OCI-LY3 (cell line): ENCODE results near the gene HIBCH.

ENCODE experiments used
- H2AFZ ChIP-seq: fragments of 200-600, 300-600 bp; shearing (Covaris generic); 2 replicates; pipeline ENCODE4 v1.6.0; 2014; ENCODE audit warnings: antibody characterized with exemption, low read depth, low read length
- H3K27ac ChIP-seq: fragments of 200-600, 300-600 bp; sonication (generic); 2 replicates; pipeline ENCODE4 v1.5.1; 2014; ENCODE audit warnings: mild to moderate bottlenecking, low read length, moderate library complexity, mixed read lengths
- H3K27me3 ChIP-seq: fragments of 200-600, 300-600 bp; sonication (generic); 2 replicates; pipeline ENCODE4 v1.6.1; 2014; ENCODE audit warnings: low read depth, low read length, mixed read lengths
- H3K36me3 ChIP-seq: fragments of 200-600, 300-600 bp; sonication (generic); replicated peaks from 2 replicates; pipeline ENCODE3; 2014; ENCODE audit warnings: low read depth, low read length, mixed read lengths
- H3K4me1 ChIP-seq: fragments of 300-600, 200-600 bp; sonication (generic); 2 replicates; pipeline ENCODE4 v1.6.1; 2014; ENCODE audit warnings: low read length, mixed read lengths
- H3K4me2 ChIP-seq: fragments of 200-600, 300-600 bp; sonication (generic); 2 replicates; pipeline ENCODE4 v1.6.1; 2014; ENCODE audit warnings: low read length, mixed read lengths
- H3K4me3 ChIP-seq: fragments of 300-600, 200-600 bp; sonication (generic); 2 replicates; pipeline ENCODE4 v1.5.1; 2014; ENCODE audit warnings: antibody characterized with exemption, mild to moderate bottlenecking, low read length, moderate library complexity
- H3K79me2 ChIP-seq: fragments of 300-600, 200-600 bp; shearing (Covaris generic); 2 replicates; pipeline ENCODE4 v1.6.1; 2014; ENCODE audit warnings: mild to moderate bottlenecking, low read length, mixed read lengths
- H3K9ac ChIP-seq: fragments of 300-600, 200-600 bp; shearing (Covaris generic); 2 replicates; pipeline ENCODE4 v1.6.0; 2014; ENCODE audit warnings: mild to moderate bottlenecking, low read length, moderate library complexity
- H3K9me3 ChIP-seq: fragments of 200-600, 300-600 bp; shearing (Covaris generic); 2 replicates; pipeline ENCODE4 v1.6.1; 2014; ENCODE audit warnings: low read length, mixed read lengths; ENCODE audit not compliant: insufficient read depth
- H4K20me1 ChIP-seq: fragments of 200-600, 300-600 bp; sonication (generic); 2 replicates; pipeline ENCODE4 v1.6.1; 2016; ENCODE audit warnings: low read length, mixed read lengths; ENCODE audit not compliant: insufficient read depth
- EZH2phosphoT487 ChIP-seq: fragments of 200-600 bp; shearing (Covaris generic); IDR thresholded peaks from 2 replicates; pipeline ENCODE4 v1.6.1; 2018; ENCODE audit warnings: antibody characterized with exemption, mixed run types, low read depth
- TF ChIP-seq, protein P1 (sequence below): fragments of 200-600, 300-600 bp; sonication (generic); IDR thresholded peaks from 2 replicates; pipeline ENCODE4 v1.5.1; 2014; ENCODE audit warnings: antibody characterized with exemption, low read length, low read depth

Gene HIBCH

DNA sequence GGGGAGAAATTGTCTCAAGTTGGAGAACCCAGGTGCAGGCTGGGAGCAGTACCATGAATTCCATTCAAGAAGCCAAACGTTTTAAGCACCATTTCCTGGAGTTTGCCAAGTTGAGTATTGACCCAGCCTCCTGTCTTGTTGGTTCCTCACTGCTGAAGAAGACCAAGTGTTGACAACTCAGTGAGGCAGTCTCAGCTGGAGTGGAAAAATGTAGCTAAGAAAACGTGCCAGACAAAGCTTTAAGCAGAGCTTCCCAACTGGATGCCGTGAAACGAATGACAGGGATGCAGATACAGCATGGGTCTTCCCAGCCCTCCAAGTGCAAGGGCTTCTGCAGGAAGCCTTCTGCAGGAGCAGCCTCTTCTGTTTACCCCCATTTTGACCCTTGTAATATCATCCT is 23.0 kb upstream of the HIBCH start:
- H2AFZ ChIP-seq, result no peak overlapping the region
- TF ChIP-seq, protein P1, sequence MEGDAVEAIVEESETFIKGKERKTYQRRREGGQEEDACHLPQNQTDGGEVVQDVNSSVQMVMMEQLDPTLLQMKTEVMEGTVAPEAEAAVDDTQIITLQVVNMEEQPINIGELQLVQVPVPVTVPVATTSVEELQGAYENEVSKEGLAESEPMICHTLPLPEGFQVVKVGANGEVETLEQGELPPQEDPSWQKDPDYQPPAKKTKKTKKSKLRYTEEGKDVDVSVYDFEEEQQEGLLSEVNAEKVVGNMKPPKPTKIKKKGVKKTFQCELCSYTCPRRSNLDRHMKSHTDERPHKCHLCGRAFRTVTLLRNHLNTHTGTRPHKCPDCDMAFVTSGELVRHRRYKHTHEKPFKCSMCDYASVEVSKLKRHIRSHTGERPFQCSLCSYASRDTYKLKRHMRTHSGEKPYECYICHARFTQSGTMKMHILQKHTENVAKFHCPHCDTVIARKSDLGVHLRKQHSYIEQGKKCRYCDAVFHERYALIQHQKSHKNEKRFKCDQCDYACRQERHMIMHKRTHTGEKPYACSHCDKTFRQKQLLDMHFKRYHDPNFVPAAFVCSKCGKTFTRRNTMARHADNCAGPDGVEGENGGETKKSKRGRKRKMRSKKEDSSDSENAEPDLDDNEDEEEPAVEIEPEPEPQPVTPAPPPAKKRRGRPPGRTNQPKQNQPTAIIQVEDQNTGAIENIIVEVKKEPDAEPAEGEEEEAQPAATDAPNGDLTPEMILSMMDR, result no peak
- no peak for TF ChIP-seq EZH2phosphoT487
- H3K79me2 ChIP-seq, result no peaks in the 10 kb centered on the region
- H3K9me3 ChIP-seq, result no peaks in the 10 kb centered on the region
- H3K4me2 ChIP-seq, result no peak overlapping the region
- peaks cover 11% of the 10 kb centered on the region; the same call in 1 of the 2 replicates for H3K4me1 ChIP-seq
- no peaks in the 10 kb centered on the region for H3K27me3 ChIP-seq
- no peaks in the 10 kb centered on the region for H4K20me1 ChIP-seq
- no peak overlapping the region for H3K4me3 ChIP-seq
- H3K27ac ChIP-seq, result no peak overlapping the region
- H3K9ac ChIP-seq, result no peak overlapping the region
- no peaks in the 10 kb centered on the region for H3K36me3 ChIP-seq

GRCh38 chr2:190340369-190340768 is 20.7 kb upstream of the HIBCH start:
- H3K4me1 ChIP-seq, result peaks cover 11% of the 10 kb centered on the region; the same call in 1 of the 2 replicates
- H4K20me1 ChIP-seq, result no peaks in the 10 kb centered on the region
- H3K36me3 ChIP-seq, result no peaks in the 10 kb centered on the region
- no peak overlapping the region for H3K9ac ChIP-seq
- no peaks in the 10 kb centered on the region for H3K9me3 ChIP-seq
- no peak overlapping the region for H3K27ac ChIP-seq
- no peak overlapping the region for H3K4me3 ChIP-seq
- no peak overlapping the region for H2AFZ ChIP-seq
- H3K4me2 ChIP-seq, result no peak overlapping the region
- no peaks in the 10 kb centered on the region for H3K79me2 ChIP-seq
- TF ChIP-seq EZH2phosphoT487, result no peak
- TF ChIP-seq, protein P1, result no peak
- no peaks in the 10 kb centered on the region for H3K27me3 ChIP-seq

GRCh38 chr2:190339394-190339793 is 19.8 kb upstream of the HIBCH start:
- no peaks in the 10 kb centered on the region for H3K9me3 ChIP-seq
- H3K36me3 ChIP-seq, result no peaks in the 10 kb centered on the region
- no peaks in the 10 kb centered on the region for H4K20me1 ChIP-seq
- H3K27me3 ChIP-seq, result no peaks in the 10 kb centered on the region
- TF ChIP-seq, protein P1, result no peak
- TF ChIP-seq EZH2phosphoT487, result no peak
- peaks cover 5% of the 10 kb centered on the region; the same call in 1 of the 2 replicates for H3K4me1 ChIP-seq
- no peaks in the 10 kb centered on the region for H3K79me2 ChIP-seq
- no peak overlapping the region for H2AFZ ChIP-seq
- H3K27ac ChIP-seq, result no peak overlapping the region
- no peak overlapping the region for H3K9ac ChIP-seq
- no peak overlapping the region for H3K4me2 ChIP-seq
- no peak overlapping the region for H3K4me3 ChIP-seq

GRCh38 chr2:190338453-190338852 is 18.8 kb upstream of the HIBCH start:
- no peaks in the 10 kb centered on the region for H3K27me3 ChIP-seq
- no peak overlapping the region for H3K4me2 ChIP-seq
- no peak overlapping the region for H2AFZ ChIP-seq
- no peaks in the 10 kb centered on the region for H3K79me2 ChIP-seq
- H3K9ac ChIP-seq, result no peak overlapping the region
- no peaks in the 10 kb centered on the region for H4K20me1 ChIP-seq
- H3K9me3 ChIP-seq, result no peaks in the 10 kb centered on the region
- H3K27ac ChIP-seq, result no peak overlapping the region
- no peak overlapping the region for H3K4me3 ChIP-seq
- H3K36me3 ChIP-seq, result no peaks in the 10 kb centered on the region
- TF ChIP-seq, protein P1, result no peak
- no peak for TF ChIP-seq EZH2phosphoT487
- peaks cover 4% of the 10 kb centered on the region; the same call in 1 of the 2 replicates for H3K4me1 ChIP-seq
